Effector memory CD8-positive, alpha-beta T cell (primary cell): ENCODE measurements around the gene LRP6.

Experiments
- ATAC-seq: fragments of 150-1000 bp; cut with Tn5 transposase; replicated peaks from 2 replicates; pipeline ENCODE4 v1.10.0; 2021; ENCODE audit warnings: mild to moderate bottlenecking, moderate library complexity
- DNase-seq, 3 experiments: peaks; one replicate each; pipeline ENCODE4 v3.0.0; 2021
- H3K27ac Mint-ChIP-seq, 2 donors: one replicate each; pipeline ENCODE4 v1.8.0; 2022; ENCODE audit warnings: mild to moderate bottlenecking in 2 of 2, mixed read lengths in 2 of 2, moderate library complexity in 2 of 2
- H3K27me3 Mint-ChIP-seq, 2 donors: one replicate each; pipeline ENCODE4 v1.8.0; 2022; ENCODE audit warnings: mixed read lengths in 2 of 2
- H3K36me3 Mint-ChIP-seq: one replicate; pipeline ENCODE4 v1.8.0; 2022; ENCODE audit warnings: mild to moderate bottlenecking, moderate library complexity, mixed read lengths; ENCODE audit not compliant: insufficient read depth
- H3K4me1 Mint-ChIP-seq, 2 donors: one replicate each; pipeline ENCODE4 v1.8.0; 2022; ENCODE audit warnings: low read depth in 2 of 2, mixed read lengths in 2 of 2
- H3K4me3 Mint-ChIP-seq, 2 donors: one replicate each; pipeline ENCODE4 v1.8.0; 2022; ENCODE audit warnings: mild to moderate bottlenecking in 2 of 2, mixed read lengths in 2 of 2, moderate library complexity in 2 of 2
- H3K9me3 Mint-ChIP-seq, 2 donors: one replicate each; pipeline ENCODE4 v1.8.0; 2022; ENCODE audit warnings: mixed read lengths in 2 of 2

Gene LRP6

DNA sequence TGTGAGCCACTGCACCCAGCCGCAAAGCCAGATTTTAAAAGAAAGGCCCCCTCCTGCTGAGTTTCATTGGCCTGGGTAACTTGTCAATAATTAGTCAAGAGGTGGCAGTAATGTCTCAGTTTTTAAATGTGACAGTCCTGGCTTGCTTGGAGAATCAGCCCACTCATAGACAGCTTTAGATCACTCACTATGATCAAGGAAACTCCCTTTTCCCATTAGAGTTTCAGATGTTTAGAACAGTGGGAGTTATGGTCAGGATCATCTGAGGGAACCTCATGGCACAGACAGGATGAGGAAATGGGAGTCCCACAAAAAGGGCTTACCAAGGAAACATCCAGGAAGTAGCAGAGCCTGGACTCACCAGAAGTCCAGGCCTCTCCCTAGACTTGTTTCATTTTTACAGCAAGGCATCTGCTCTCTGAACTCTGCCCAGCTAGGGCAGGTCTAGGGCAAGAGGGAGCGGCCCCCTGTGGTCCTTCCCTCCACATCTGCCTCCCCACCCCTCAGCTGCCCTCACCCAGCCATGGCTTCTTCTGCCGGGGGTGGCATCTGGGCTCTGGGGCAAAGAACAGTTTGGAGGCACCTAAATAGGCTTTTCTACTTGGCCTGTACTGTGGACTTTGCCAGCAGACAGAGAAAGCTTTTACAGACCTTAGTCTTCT, 184.9 kb downstream of the LRP6 start:
- H3K4me1 Mint-ChIP-seq, result no peaks in the 10 kb centered on the region
- H3K36me3 Mint-ChIP-seq, result no peaks in the 10 kb centered on the region
- no peak overlapping the region for H3K27ac Mint-ChIP-seq
- ATAC-seq, result peak; percentile 33
- no peaks in the 10 kb centered on the region for H3K9me3 Mint-ChIP-seq
- no peak for DNase-seq
- peaks cover 21 to 26% of the 10 kb centered on the region in 2 donors for H3K27me3 Mint-ChIP-seq
- H3K4me3 Mint-ChIP-seq, result no peak overlapping the region

DNA sequence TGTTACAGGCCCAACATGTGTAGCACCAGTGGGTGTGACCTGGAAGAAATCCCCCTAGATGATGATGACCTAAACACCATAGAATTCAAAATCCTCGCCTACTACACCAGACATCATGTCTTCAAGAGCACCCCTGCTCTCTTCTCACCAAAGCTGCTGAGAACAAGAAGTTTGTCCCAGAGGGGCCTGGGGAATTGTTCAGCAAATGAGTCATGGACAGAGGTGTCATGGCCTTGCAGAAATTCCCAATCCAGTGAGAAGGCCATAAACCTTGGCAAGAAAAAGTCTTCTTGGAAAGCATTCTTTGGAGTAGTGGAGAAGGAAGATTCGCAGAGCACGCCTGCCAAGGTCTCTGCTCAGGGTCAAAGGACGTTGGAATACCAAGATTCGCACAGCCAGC, 187.6 kb downstream of the LRP6 start:
- ATAC-seq, result no peak
- Mint-ChIP-seq H3K4me1 (no peaks in the 10 kb centered on the region), H3K27me3 (peaks cover 30 to 40% of the 10 kb centered on the region in 2 donors), H3K36me3 (no peaks in the 10 kb centered on the region), H3K9me3 (no peaks in the 10 kb centered on the region), H3K27ac (no peak overlapping the region), H3K4me3 (no peak overlapping the region)
- DNase-seq, result no peak

GRCh38 chr12:12072064-12072760, 194.6 kb downstream of the LRP6 start:
- H3K9me3 Mint-ChIP-seq, result no peaks in the 10 kb centered on the region
- DNase-seq (peak in 1 of 3 experiments; percentile 7), ATAC-seq (peak; percentile 51)
- H3K36me3 Mint-ChIP-seq, result no peaks in the 10 kb centered on the region
- H3K27ac Mint-ChIP-seq, result no peak overlapping the region
- H3K4me1 Mint-ChIP-seq, result peaks cover 13% of the 10 kb centered on the region in 2 donors
- peak overlapping the region in 1 of 2 donors; percentile 57 for H3K4me3 Mint-ChIP-seq
- H3K27me3 Mint-ChIP-seq, result peaks cover 28 to 39% of the 10 kb centered on the region in 2 donors

GRCh38 chr12:12070674-12071656, 195.9 kb downstream of the LRP6 start, which contains the start of gene BCL2L14:
BCL2L14 (plus strand) TSS chr12:12070939; CDS start chr12:12079306, 8,367 bp downstream.
- DNase-seq, result no peak
- Mint-ChIP-seq H3K9me3 (no peaks in the 10 kb centered on the region), H3K36me3 (no peaks in the 10 kb centered on the region), H3K4me3 (peak within 1 kb of the TSS; percentile 57 to 65), H3K27me3 (peaks cover 27 to 29% of the 10 kb centered on the region in 2 donors), H3K27ac (peak within 1 kb of the TSS; percentile 19 to 59), H3K4me1 (peaks cover 13% of the 10 kb centered on the region in 2 donors)
- peak; percentile 36 for ATAC-seq

- peak overlapping the region; percentile 57 to 65 for H3K4me3 Mint-ChIP-seq
- no peaks in the 10 kb centered on the region for H3K9me3 Mint-ChIP-seq
These were observed 196.9 kb downstream of the LRP6 start for GRCh38 chr12:12069821-12070548.

GRCh38 chr12:12068751-12069150, 198.1 kb downstream of the LRP6 start:
- no peak for DNase-seq
- Mint-ChIP-seq H3K9me3 (no peaks in the 10 kb centered on the region), H3K27me3 (peaks cover 21 to 22% of the 10 kb centered on the region in 2 donors), H3K27ac (no peak overlapping the region), H3K4me1 (peaks cover 13% of the 10 kb centered on the region in 2 donors), H3K36me3 (no peaks in the 10 kb centered on the region), H3K4me3 (no peak overlapping the region)
- no peak for ATAC-seq

More at GRCh38 chr12:12069821-12070548, 196.9 kb downstream of the LRP6 start:
- Mint-ChIP-seq H3K27ac (peak overlapping the region in 1 of 2 donors; percentile 59), H3K4me1 (peaks cover 13% of the 10 kb centered on the region in 2 donors), H3K36me3 (no peaks in the 10 kb centered on the region), H3K27me3 (peaks cover 21 to 22% of the 10 kb centered on the region in 2 donors)
- ATAC-seq, result no peak
- DNase-seq, result no peak
